Activated naive CD4-positive, alpha-beta T cell treated with anti-CD3 and anti-CD28 coated beads, Interleukin-2, amount 10 ng/mL, durations not matched to agents 5 hours and 36 hours (primary cell): ENCODE data around the gene AMBRA1. TPM values are rescaled to one million over a fixed set of nuclear protein-coding genes. Genes with fewer than 3 reads are reported as not detected.

Source experiments
- microRNA-seq: library from miRNA; unstranded; fragments of <30 nt; microRNA quantifications from one replicate; pipeline ENCODE4 v1.2.0, GENCODE V29; 2022; ENCODE audit warnings: borderline microRNAs expressed, borderline replicate concordance
- total RNA-seq, 2 experiments: library from RNA; stranded (reverse); gene quantifications; one replicate each; pipeline ENCODE4 v1.2.3, GENCODE V29; 2021

The AMBRA1 gene
- total RNA-seq = 10 to 100 TPM; 33.2 to 33.5 TPM

GRCh38 chr11:46593550-46594373 is at the start of gene AMBRA1:
AMBRA1 (minus strand) TSS chr11:46594023; CDS start chr11:46548380, 45,643 bp downstream.

GRCh38 chr11:46617134-46617971 is 23.5 kb upstream of the AMBRA1 start, which contains the start of the genes ATG13 and HARBI1:
ATG13 (plus strand) TSS chr11:46617553; CDS start chr11:46644292, 26,739 bp downstream.
HARBI1 (minus strand) TSS chr11:46617227; CDS start chr11:46616237, 990 bp downstream.

GRCh38 chr11:46391578-46392420 is 202.0 kb downstream of the AMBRA1 start, which contains the start of gene CHRM4:
CHRM4 (minus strand) TSS chr11:46391776; CDS start chr11:46386557, 5,219 bp downstream.

GRCh38 chr11:46381048-46381818 is 212.6 kb downstream of the AMBRA1 start, which contains the start of gene MDK:
MDK (plus strand) TSS chr11:46381669; CDS start chr11:46382058, 389 bp downstream.

GRCh38 chr11:46346886-46347636 is 246.8 kb downstream of the AMBRA1 start, which contains the start of gene DGKZ:
DGKZ (plus strand) TSS chr11:46347463; CDS start chr11:46347660, 197 bp downstream.

Small RNA genes within 50 kb of the gene (microRNA-seq; reads per million reads assigned to microRNA genes)
- not detected for gene MIR3160-1
- gene MIR3160-2 = not detected
- gene MIR4688 = 1.0 reads per million

Other genes starting within 250 kb of the AMBRA1 start
- gene DGKZ, start 246.6 kb downstream of the AMBRA1 start, total RNA-seq = 100 to 1,000 TPM; 175 to 179 TPM
- 10 to 100 TPM; 10.8 to 10.9 TPM for gene MDK, start 212.4 kb downstream of the AMBRA1 start, total RNA-seq
- under 1 TPM; 0.18 to 0.19 TPM for gene CHRM4, start 202.2 kb downstream of the AMBRA1 start, total RNA-seq
- 1 to 10 TPM; 5.0 to 6.1 TPM for gene HARBI1, start 23.2 kb upstream of the AMBRA1 start, total RNA-seq
- 10 to 100 TPM; 58.3 to 66.2 TPM for gene ATG13, start 23.5 kb upstream of the AMBRA1 start, total RNA-seq
- 10 to 100 TPM; 76.9 to 82.3 TPM for gene ARHGAP1, start 106.6 kb upstream of the AMBRA1 start, total RNA-seq
- gene ZNF408, start 107.0 kb upstream of the AMBRA1 start, total RNA-seq = 10 to 100 TPM; 13.2 to 16.3 TPM
- not detected for gene F2, start 125.2 kb upstream of the AMBRA1 start, total RNA-seq